ENCODE measurements around the gene FGF10.

DNA sequence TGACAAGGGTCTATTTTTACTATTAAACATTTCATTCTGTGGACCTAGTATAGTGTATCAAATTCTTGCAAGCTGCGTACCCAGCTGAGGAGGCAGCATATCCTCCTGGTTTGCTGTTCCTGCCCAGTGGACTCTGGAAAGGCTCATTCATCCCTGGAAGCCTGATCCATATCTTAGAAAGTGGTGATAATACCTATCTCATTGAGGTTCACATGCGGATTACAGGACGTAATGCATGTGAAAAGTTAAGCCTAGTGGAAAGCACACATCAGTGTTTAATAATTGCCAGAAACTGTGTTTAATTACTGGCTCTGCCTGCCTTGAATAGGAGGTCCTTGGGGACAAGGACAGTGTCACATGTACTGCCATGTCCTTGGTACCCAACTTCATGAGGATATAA lies 132.0 kb downstream of the FGF10 start:
- no peak for TF ChIP-seq TAF1 (IDR thresholded peaks at IDR 0.05; ENCODE audit: borderline replicate concordance, insufficient read depth, low read length)
- no peak for TF ChIP-seq POLR2AphosphoS5 (IDR thresholded peaks at IDR 0.05; ENCODE audit: low read depth, low read length)
- TF ChIP-seq, protein P1, sequence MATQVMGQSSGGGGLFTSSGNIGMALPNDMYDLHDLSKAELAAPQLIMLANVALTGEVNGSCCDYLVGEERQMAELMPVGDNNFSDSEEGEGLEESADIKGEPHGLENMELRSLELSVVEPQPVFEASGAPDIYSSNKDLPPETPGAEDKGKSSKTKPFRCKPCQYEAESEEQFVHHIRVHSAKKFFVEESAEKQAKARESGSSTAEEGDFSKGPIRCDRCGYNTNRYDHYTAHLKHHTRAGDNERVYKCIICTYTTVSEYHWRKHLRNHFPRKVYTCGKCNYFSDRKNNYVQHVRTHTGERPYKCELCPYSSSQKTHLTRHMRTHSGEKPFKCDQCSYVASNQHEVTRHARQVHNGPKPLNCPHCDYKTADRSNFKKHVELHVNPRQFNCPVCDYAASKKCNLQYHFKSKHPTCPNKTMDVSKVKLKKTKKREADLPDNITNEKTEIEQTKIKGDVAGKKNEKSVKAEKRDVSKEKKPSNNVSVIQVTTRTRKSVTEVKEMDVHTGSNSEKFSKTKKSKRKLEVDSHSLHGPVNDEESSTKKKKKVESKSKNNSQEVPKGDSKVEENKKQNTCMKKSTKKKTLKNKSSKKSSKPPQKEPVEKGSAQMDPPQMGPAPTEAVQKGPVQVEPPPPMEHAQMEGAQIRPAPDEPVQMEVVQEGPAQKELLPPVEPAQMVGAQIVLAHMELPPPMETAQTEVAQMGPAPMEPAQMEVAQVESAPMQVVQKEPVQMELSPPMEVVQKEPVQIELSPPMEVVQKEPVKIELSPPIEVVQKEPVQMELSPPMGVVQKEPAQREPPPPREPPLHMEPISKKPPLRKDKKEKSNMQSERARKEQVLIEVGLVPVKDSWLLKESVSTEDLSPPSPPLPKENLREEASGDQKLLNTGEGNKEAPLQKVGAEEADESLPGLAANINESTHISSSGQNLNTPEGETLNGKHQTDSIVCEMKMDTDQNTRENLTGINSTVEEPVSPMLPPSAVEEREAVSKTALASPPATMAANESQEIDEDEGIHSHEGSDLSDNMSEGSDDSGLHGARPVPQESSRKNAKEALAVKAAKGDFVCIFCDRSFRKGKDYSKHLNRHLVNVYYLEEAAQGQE (IDR thresholded peaks at IDR 0.05; ENCODE audit: insufficient read depth in 1 of 2, low read depth in 2 of 2, low read length in 2 of 2), result no peak
